Putamen (tissue), 1 donor: ENCODE results near the gene MAP2K4.

Experiments used
- DNase-seq: peaks from one replicate; pipeline ENCODE4 v3.0.0-alpha.2; 2016; ENCODE audit warnings: low spot score

The MAP2K4 gene

GRCh38 chr17:12089809-12090384 lies 69.2 kb downstream of the MAP2K4 start:
- DNase-seq = no peak

DNA sequence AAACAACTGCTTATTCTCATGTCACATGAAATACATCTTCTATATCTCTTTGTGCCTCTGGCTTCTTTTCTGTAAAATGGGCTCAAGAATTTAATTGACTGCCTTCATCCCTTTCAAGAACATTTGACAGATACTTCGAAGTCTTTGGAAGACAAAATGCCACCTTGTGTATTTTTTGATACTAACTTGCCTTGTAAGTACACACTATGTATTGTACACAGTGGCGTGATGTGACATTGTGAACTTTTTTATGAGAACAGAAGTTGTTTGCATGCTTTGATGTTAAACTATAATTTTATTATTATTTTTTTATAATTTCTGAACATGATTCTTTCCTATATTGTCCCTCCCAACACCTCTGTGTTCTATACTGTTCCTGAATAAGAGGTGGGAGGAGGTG lies 73.7 kb downstream of the MAP2K4 start:
- no peak for DNase-seq

DNA sequence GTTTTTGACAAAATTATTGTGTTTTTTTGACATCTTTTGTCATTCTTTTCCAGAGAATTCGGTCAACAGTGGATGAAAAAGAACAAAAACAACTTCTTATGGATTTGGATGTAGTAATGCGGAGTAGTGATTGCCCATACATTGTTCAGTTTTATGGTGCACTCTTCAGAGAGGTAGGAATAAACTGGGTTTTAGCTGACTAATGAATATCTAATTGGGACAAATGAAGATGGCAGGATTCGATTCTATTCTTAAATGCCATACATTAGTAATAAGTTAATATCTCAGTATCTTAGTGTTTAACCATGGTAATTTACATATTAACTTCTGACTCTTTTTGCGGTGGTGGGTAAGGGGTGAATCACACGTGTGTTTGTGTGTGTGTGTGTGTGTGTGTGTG lies 74.8 kb downstream of the MAP2K4 start:
- DNase-seq = no peak

DNA sequence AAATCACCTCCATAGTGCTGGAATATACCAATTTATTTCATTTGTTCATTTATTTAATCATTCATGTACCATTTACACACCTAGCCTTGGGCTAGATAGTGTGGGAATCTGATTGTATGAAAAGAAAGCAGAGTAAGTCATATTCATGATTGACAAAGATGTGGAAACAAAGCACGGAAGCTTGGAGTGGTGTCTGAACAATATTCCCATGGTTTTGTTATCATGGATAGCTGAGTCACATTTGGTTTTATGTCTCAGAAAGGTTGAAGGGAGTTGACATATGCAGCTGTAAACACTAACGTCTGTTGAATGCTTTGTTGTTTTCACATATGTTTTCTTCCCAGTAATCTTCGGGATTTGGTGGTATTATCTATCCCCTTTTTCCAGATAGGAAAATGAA lies 76.6 kb downstream of the MAP2K4 start:
- no peak for DNase-seq

DNA sequence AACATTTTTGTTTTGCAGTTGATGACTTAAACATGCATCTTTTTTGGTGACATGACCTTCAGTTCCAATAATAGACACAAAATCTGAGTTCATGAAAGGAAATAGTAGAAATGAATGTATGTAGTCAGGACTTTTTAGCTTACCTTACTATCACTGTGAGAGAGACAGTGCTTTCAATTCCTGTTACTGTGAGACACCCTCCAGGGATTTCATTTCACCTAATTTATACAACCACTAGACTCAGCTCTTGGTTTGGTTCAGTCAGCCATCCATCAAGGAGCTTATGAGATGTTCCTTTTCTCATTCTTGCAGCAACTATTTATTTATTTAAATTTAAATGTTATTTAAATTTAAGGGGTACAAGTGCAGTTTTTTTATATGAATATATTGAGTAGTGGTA lies 77.9 kb downstream of the MAP2K4 start:
- DNase-seq = no peak

DNA sequence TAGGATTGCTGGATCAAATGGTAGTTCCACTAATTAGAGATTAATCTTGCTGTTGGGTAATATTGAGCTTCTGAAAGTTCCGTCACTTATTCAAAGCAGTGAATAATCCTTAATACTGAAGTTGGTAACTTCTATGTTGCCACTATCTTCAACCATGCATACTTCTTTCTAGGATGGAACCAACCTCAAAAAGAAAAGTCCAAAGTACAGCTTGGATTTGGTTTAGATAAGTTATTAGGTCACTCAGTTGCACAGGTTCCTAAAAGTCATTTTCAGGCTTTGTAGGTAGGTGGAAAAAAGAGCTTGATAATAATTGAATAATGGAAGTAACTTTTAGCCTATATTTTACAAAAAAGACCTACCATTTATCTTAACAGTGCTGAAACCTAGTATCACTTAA lies 78.7 kb downstream of the MAP2K4 start:
- no peak for DNase-seq

GRCh38 chr17:12104831-12105230 lies 84.2 kb downstream of the MAP2K4 start:
- DNase-seq = no peak

- DNase-seq = no peak
Measured at GRCh38 chr17:12107905-12108304, 87.2 kb downstream of the MAP2K4 start.

DNA sequence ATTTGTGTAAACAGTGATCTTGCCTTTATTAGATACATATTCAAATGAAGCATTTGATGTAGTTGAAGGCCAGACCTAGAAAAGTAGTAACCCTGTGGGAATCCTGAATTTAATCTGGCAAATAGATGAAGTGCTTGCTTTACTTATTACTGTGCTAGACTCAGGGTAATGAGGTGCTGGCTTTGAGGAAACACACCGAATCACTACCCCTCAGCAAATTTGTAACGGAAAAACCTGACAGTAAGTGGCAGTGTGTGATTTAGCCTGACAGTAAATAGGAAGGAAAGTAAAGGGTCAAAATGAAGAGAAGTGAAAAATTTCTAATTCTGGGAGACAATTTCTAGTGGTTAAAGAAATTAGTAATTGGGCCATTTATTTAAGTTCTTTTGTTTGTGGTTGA lies 90.2 kb downstream of the MAP2K4 start:
- DNase-seq = no peak

- no peak for DNase-seq
Measured at GRCh38 chr17:12113156-12113555, 92.5 kb downstream of the MAP2K4 start.

- DNase-seq = no peak
Measured at GRCh38 chr17:12114686-12115418, 94.2 kb downstream of the MAP2K4 start.

- no peak for DNase-seq
Measured at GRCh38 chr17:12116143-12116542, 95.5 kb downstream of the MAP2K4 start.

GRCh38 chr17:12118617-12119016 lies 97.9 kb downstream of the MAP2K4 start:
- DNase-seq = no peak

DNA sequence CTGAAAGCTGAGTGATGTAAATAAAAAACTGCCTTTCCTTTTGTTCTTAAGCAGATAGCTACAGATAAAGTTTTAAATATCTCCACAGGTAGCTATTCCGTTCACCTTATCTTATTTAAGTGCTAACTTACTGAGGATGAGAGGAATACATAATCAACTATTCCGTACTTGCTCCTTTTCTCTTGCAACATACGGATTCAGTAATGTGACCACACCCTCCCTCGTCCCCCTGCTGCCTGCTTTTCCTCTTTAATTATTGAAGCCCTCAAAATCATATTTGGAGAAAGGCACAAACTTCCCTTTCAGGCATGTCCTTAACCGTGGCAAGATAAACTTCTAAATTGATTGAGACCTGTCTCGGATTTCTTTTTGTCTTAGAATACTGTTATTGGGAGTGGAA lies 101.4 kb downstream of the MAP2K4 start:
- DNase-seq = no peak

- no peak for DNase-seq
Measured at GRCh38 chr17:12127177-12127576, 106.5 kb downstream of the MAP2K4 start.

DNA sequence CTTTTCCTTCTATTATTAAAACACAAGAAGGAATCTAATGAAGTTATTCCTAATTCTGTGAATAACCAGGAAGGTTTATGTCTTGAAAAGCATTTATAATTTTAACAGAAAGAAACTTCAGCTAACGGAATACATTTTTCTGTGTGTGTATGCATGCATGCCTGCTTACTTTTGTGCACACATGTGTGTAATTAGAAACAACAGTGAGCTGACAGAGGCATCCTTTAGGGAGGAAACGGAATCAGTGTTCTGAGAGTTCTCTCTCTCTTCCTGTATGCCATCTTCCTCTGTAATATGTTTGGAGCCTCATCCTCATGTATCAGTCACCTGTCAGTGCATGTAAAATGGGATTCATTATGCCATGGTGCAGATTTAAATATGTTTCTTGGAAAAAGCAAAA lies 107.0 kb downstream of the MAP2K4 start:
- DNase-seq = no peak

GRCh38 chr17:12128946-12129345 lies 108.3 kb downstream of the MAP2K4 start:
- DNase-seq = no peak

- DNase-seq = no peak
Measured at GRCh38 chr17:12133183-12133582, 112.5 kb downstream of the MAP2K4 start.

DNA sequence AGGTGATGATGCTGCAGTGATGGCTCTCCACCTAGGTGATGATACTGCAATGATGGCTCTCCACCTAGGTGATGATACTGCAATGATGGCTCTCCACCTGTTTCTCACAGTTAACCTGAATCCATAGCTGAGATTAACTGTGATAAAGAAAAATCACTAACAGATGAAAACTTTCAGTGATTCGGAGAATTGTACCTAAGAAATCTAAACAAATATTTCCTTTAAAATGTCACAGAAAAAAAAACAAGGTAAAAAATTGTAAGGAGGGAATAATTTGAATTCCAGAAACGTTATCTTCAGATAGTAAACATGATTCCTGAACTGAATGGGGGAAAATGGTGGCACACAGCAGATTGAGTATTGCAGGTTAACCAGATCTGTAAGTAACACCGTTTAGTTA lies 113.4 kb downstream of the MAP2K4 start:
- DNase-seq = no peak

GRCh38 chr17:12134587-12134986 lies 113.9 kb downstream of the MAP2K4 start:
- no peak for DNase-seq

DNA sequence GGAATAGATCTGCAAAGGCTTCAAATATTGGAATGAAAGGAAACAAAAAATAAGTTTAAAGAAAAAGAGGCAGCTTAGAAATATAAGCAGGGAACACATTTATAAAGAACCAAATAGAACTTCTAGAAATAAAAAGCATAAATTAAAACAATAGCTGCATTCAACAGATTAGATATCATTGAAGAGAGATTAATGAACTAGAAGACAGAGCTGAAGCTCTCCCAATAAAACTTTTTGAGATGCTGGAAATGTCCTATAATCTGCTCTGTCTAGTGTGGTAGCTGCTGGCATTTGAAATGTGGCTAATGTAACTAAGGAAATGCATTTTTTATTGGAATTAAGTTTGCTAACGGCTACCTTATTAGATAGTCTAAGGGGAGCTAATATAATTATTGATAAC lies 115.6 kb downstream of the MAP2K4 start:
- DNase-seq = no peak

GRCh38 chr17:12136646-12137045 lies 116.0 kb downstream of the MAP2K4 start:
- no peak for DNase-seq

DNA sequence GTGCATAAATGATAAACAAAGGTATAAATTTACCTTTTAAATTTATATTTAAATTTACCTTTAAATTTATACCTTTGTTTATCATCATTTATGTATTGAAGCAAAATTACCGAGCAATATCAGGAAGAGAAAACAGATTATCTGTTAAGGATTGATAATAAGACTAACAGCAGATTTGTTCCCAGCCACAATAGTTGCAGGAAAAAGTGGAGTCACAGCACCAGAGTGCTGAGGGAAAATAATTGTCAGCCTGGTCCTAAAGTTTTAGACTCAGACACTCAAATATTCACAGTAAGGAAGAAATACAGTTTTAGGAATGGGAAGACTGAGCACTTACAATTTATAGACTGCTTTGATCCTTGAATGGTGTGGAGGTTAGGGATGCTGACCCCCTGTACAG lies 117.2 kb downstream of the MAP2K4 start:
- DNase-seq = no peak

- no peak for DNase-seq
Measured at GRCh38 chr17:12140685-12141084, 120.0 kb downstream of the MAP2K4 start.
